IMR-90 (cell line): Measurements from ENCODE around the gene MEGF9. TPM values are rescaled to one million over a fixed set of nuclear protein-coding genes. Genes with fewer than 3 reads are reported as not detected.

Experiments used
- ATAC-seq: fragments of 200-7000 bp; cut with Tn5 transposase; 2 replicates; pipeline ENCODE4 v1.9.1; 2020; ENCODE audit warnings: low read depth, mild to moderate bottlenecking, moderate library complexity
- BruUV-seq: library from RNA; stranded (reverse); fragments of 400-500 nt; replicated peaks from 2 replicates; lab custom pipeline; 2021; lab: Mats Ljungman, UMichigan
- CTCF ChIA-PET: fragments of 300-600 bp; formaldehyde crosslinking; extraction: SDS; loops from one replicate; lab custom pipeline; 2021; ENCODE audit warnings: antibody characterized with exemption; lab: Yijun Ruan, JAX
- POLR2A ChIA-PET: fragments of 300-600 bp; sonication (Branson Sonifier 250); formaldehyde crosslinking; loops from one replicate; lab custom pipeline; 2022; ENCODE audit warnings: antibody characterized with exemption; ENCODE audit not compliant: unreplicated experiment; lab: Charles Lee
- DNase-seq: peaks from one replicate; pipeline ENCODE4 v3.0.0; 2013
- H2AFZ ChIP-seq: replicated peaks from 2 replicates; pipeline ENCODE3; 2013; ENCODE audit warnings: low read length, mild to moderate bottlenecking; ENCODE audit not compliant: poor library complexity
- H2AK5ac ChIP-seq: 2 replicates; pipeline ENCODE4 v1.6.1; 2013; ENCODE audit warnings: low read depth, low read length, inconsistent platforms
- H2AK9ac ChIP-seq: replicated peaks from 2 replicates; pipeline ENCODE3; 2013; ENCODE audit warnings: mild to moderate bottlenecking, low read depth, low read length, moderate library complexity; ENCODE audit not compliant: poor library complexity
- H2BK120ac ChIP-seq: 2 replicates; pipeline ENCODE4 v1.6.1; 2013; ENCODE audit warnings: low read depth, low read length, inconsistent platforms
- H2BK15ac ChIP-seq: 3 replicates; pipeline ENCODE4 v1.6.1; 2013; ENCODE audit warnings: low read depth, low read length, inconsistent platforms
- H2BK20ac ChIP-seq: 2 replicates; pipeline ENCODE4 v1.6.1; 2013; ENCODE audit warnings: low read depth, mild to moderate bottlenecking, inconsistent platforms, low read length, moderate library complexity
- H2BK5ac ChIP-seq: 2 replicates; pipeline ENCODE4 v1.6.1; 2013; ENCODE audit warnings: mild to moderate bottlenecking, low read depth, low read length, inconsistent platforms; ENCODE audit not compliant: poor library complexity, severe bottlenecking
- H3K14ac ChIP-seq: replicated peaks from 2 replicates; pipeline ENCODE4 v1.6.1; 2013; ENCODE audit warnings: low read depth, low read length, inconsistent platforms
- H3K18ac ChIP-seq: 2 replicates; pipeline ENCODE4 v1.6.1; 2013; ENCODE audit warnings: low read depth, low read length, control low read depth
- H3K23ac ChIP-seq: 2 replicates; pipeline ENCODE4 v1.6.1; 2013; ENCODE audit warnings: low read depth, low read length, inconsistent platforms
- H3K27ac ChIP-seq: 2 replicates; pipeline ENCODE4 v1.5.1; 2013; ENCODE audit warnings: mild to moderate bottlenecking, control low read depth, low read length; ENCODE audit not compliant: insufficient read depth
- H3K27me3 ChIP-seq: 2 replicates; pipeline ENCODE4 v1.6.1; 2013; ENCODE audit warnings: low read length; ENCODE audit not compliant: control insufficient read depth, insufficient read depth
- H3K36me3 ChIP-seq: 2 replicates; pipeline ENCODE4 v1.6.1; 2013; ENCODE audit warnings: low read length, mixed read lengths; ENCODE audit not compliant: control insufficient read depth, insufficient read depth
- H3K4ac ChIP-seq: 2 replicates; pipeline ENCODE4 v1.6.1; 2013; ENCODE audit warnings: low read depth, low read length, inconsistent platforms
- H3K4me1 ChIP-seq: 2 replicates; pipeline ENCODE4 v1.6.1; 2013; ENCODE audit warnings: low read length, mixed read lengths; ENCODE audit not compliant: control insufficient read depth, insufficient read depth
- H3K4me2 ChIP-seq: 2 replicates; pipeline ENCODE4 v1.6.1; 2013; ENCODE audit warnings: low read depth, mild to moderate bottlenecking, control low read depth, low read length, moderate library complexity
- H3K4me3 ChIP-seq: 2 replicates; pipeline ENCODE4 v1.5.1; 2013; ENCODE audit warnings: low read depth, mild to moderate bottlenecking, control low read depth, low read length, moderate library complexity; ENCODE audit not compliant: insufficient read depth
- H3K56ac ChIP-seq: 2 replicates; pipeline ENCODE4 v1.6.1; 2013; ENCODE audit warnings: low read length, inconsistent platforms; ENCODE audit not compliant: insufficient read depth; ENCODE audit errors: extremely low read depth
- H3K79me1 ChIP-seq, 2 experiments: 2 replicates each; pipeline ENCODE4 v1.6.1; 2013; ENCODE audit warnings: low read length in 2 of 2, inconsistent platforms in 1 of 2, low read depth in 1 of 2
- H3K9ac ChIP-seq: 2 replicates; pipeline ENCODE4 v1.6.1; 2013; ENCODE audit warnings: low read depth, low read length, control low read depth
- H3K9me1 ChIP-seq: 2 replicates; pipeline ENCODE4 v1.6.1; 2013; ENCODE audit warnings: low read length, inconsistent platforms; ENCODE audit not compliant: insufficient read depth
- H3K9me3 ChIP-seq: 2 replicates; pipeline ENCODE4 v1.6.1; 2013; ENCODE audit warnings: low read length; ENCODE audit not compliant: control insufficient read depth, insufficient read depth
- H4K20me1 ChIP-seq: 2 replicates; pipeline ENCODE4 v1.6.1; 2013; ENCODE audit warnings: low read length, inconsistent platforms; ENCODE audit not compliant: insufficient read depth
- H4K5ac ChIP-seq: 2 replicates; pipeline ENCODE4 v1.6.1; 2013; ENCODE audit warnings: mild to moderate bottlenecking, low read depth, low read length, control low read depth
- H4K8ac ChIP-seq, 2 experiments: 2 replicates each; pipeline ENCODE4 v1.6.1; 2013; ENCODE audit warnings: low read depth in 2 of 2, low read length in 2 of 2, control low read depth in 1 of 2, inconsistent platforms in 1 of 2
- H4K91ac ChIP-seq: 2 replicates; pipeline ENCODE4 v1.6.1; 2013; ENCODE audit warnings: low read depth, low read length, inconsistent platforms; ENCODE audit not compliant: insufficient read depth
- BHLHE40 ChIP-seq: fragments of 150-350 bp; IDR thresholded peaks from 2 replicates; pipeline ENCODE4 v1.6.1; 2016; ENCODE audit warnings: mild to moderate bottlenecking, low read depth, low read length
- CEBPB ChIP-seq: IDR thresholded peaks from 2 replicates; pipeline ENCODE4 v1.6.1; 2012; ENCODE audit warnings: low read depth, low read length, improper control_type of control experiment
- CHD1 ChIP-seq: IDR thresholded peaks from 2 replicates; pipeline ENCODE4 v1.6.1; 2012; ENCODE audit warnings: low read depth, low read length, improper control_type of control experiment
- CTCF ChIP-seq: conservative IDR thresholded peaks from 2 replicates; pipeline ENCODE4 v1.5.1; 2012; ENCODE audit warnings: mild to moderate bottlenecking, low read depth, low read length, improper control_type of control experiment
- ELK1 ChIP-seq: fragments of 150-350 bp; IDR thresholded peaks from 2 replicates; pipeline ENCODE4 v1.6.1; 2016; ENCODE audit warnings: low read depth, mild to moderate bottlenecking, low read length, moderate library complexity, borderline replicate concordance
- FOS ChIP-seq: fragments of 150-350 bp; IDR thresholded peaks from 2 replicates; pipeline ENCODE4 v1.6.1; 2016; ENCODE audit warnings: low read depth, low read length
- MAFK ChIP-seq: IDR thresholded peaks from 2 replicates; pipeline ENCODE4 v1.6.1; 2012; ENCODE audit warnings: low read depth, low read length, improper control_type of control experiment
- MAZ ChIP-seq: IDR thresholded peaks from 2 replicates; pipeline ENCODE4 v1.6.1; 2012; ENCODE audit warnings: low read depth, mild to moderate bottlenecking, low read length, improper control_type of control experiment, moderate library complexity, borderline replicate concordance
- MXI1 ChIP-seq: IDR thresholded peaks from 2 replicates; pipeline ENCODE4 v1.6.1; 2012; ENCODE audit warnings: low read depth, mild to moderate bottlenecking, low read length, moderate library complexity, borderline replicate concordance
- NFE2L2 ChIP-seq: fragments of 150-350 bp; IDR thresholded peaks from 2 replicates; pipeline ENCODE4 v1.6.1; 2016; ENCODE audit warnings: low read depth, mild to moderate bottlenecking, low read length
- POLR2A ChIP-seq: IDR thresholded peaks from 2 replicates; pipeline ENCODE4 v1.6.1; 2012; ENCODE audit warnings: mild to moderate bottlenecking, low read depth, low read length
- RAD21 ChIP-seq: IDR thresholded peaks from 2 replicates; pipeline ENCODE4 v1.6.1; 2012; ENCODE audit warnings: low read length, improper control_type of control experiment
- RCOR1 ChIP-seq: IDR thresholded peaks from 2 replicates; pipeline ENCODE4 v1.6.1; 2012; ENCODE audit warnings: mild to moderate bottlenecking, low read length, improper control_type of control experiment; ENCODE audit not compliant: insufficient replicate concordance
- RFX5 ChIP-seq: IDR thresholded peaks from 2 replicates; pipeline ENCODE4 v1.8.0; 2012; ENCODE audit warnings: low read depth, mild to moderate bottlenecking, low read length, moderate library complexity
- SMC3 ChIP-seq: fragments of 150-350 bp; IDR thresholded peaks from 2 replicates; pipeline ENCODE4 v1.6.1; 2016; ENCODE audit warnings: low read depth, mild to moderate bottlenecking, antibody characterized with exemption, low read length, moderate library complexity
- USF2 ChIP-seq: fragments of 150-350 bp; IDR thresholded peaks from 2 replicates; pipeline ENCODE4 v1.6.1; 2017; ENCODE audit warnings: mild to moderate bottlenecking, antibody characterized with exemption, low read length, low read depth
- WGBS, 2 experiments: methylation state at CpG; one replicate each; pipeline versions ENCODE4 v1.1.5 to v1.1.7; 2013; ENCODE audit warnings: missing lambda C conversion rate in 2 of 2; ENCODE audit not compliant: insufficient read length in 1 of 2; ENCODE audit errors: extremely low coverage in 2 of 2; 5-methylcytosine and 5-hydroxymethylcytosine counted together
- dilution Hi-C: fragments of 300-500 bp; cut with HindIII; formaldehyde crosslinking; loops from one replicate; pipeline ENCODE4 v1.14.3; 2018; ENCODE audit warnings: low sequenced_read_pairs; ENCODE audit not compliant: unreplicated experiment
- in situ Hi-C: fragments of 300-500 bp; cut with MboI; formaldehyde crosslinking; loops from 3 replicates; pipeline ENCODE4 v1.14.3; 2019; ENCODE audit warnings: low sequenced_read_pairs, inconsistent platforms, mixed read lengths
- intact Hi-C: fragments of 100-400 bp; cut with micrococcal nuclease; formaldehyde crosslinking; loops from 2 replicates; pipeline ENCODE4 v1.10.0; 2022
- polyA plus RNA-seq, 3 experiments: library from polyadenylated mRNA; depleted of rRNA; stranded (reverse); fragments of >200 nt; gene quantifications; 2 replicates each; pipeline ENCODE4 v1.2.3, GENCODE V29; 2012; ENCODE audit warnings: low replicate concordance in 1 of 3
- total RNA-seq: library from RNA; depleted of rRNA; stranded (reverse); fragments of >200 nt; gene quantifications from 2 replicates; pipeline ENCODE4 v1.2.3, GENCODE V29; 2012

MEGF9 gene
- total and polyA plus RNA-seq, 2 of the 4 experiments (the other 2 are of a cell fraction) = 3.4 TPM

DNA sequence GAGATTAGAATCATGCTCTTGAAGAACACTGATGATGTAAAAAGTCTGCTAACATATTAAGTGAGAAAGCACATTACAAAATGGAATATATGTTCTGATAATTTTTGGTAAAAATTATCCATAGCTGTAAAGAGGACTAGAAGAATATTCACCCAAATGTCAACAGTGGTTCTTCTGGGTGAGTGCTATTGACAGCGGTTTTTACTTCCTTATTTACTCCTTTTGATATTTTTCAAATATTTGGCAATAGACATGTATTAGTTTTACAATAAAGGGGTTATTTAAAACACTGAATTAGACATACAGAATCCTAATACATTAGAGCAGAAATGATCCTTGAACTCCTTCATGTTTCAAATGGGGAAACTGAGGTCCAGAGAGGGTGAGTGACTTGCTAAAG, 26.9 kb upstream of the MEGF9 start:
- H2BK120ac ChIP-seq = no peak overlapping the region
- no peak overlapping the region for H3K4me3 ChIP-seq
- H3K36me3 ChIP-seq = no peaks in the 10 kb centered on the region
- no peak overlapping the region for H4K5ac ChIP-seq
- H3K27ac ChIP-seq = no peak overlapping the region
- CTCF ChIA-PET = no interaction called here
- H3K79me1 ChIP-seq = no peaks in the 10 kb centered on the region
- H4K8ac ChIP-seq = no peak overlapping the region
- H2AFZ ChIP-seq = no peak overlapping the region
- TF ChIP-seq USF2 (no peak), CTCF (no peak), MAZ (no peak), ELK1 (no peak), CEBPB (no peak), RCOR1 (no peak), CHD1 (no peak), RAD21 (no peak), MXI1 (no peak), POLR2A (no peak), BHLHE40 (no peak), FOS (no peak), SMC3 (no peak), NFE2L2 (no peak), RFX5 (no peak), MAFK (no peak)
- no peak overlapping the region for H3K56ac ChIP-seq
- H3K9me3 ChIP-seq = no peaks in the 10 kb centered on the region
- WGBS, 2 experiments = no CpG with 5 or more reads among the region's 1 CpG
- H3K23ac ChIP-seq = no peak overlapping the region
- H3K9ac ChIP-seq = no peak overlapping the region
- no peak overlapping the region for H3K18ac ChIP-seq
- H2BK5ac ChIP-seq = no peak overlapping the region
- H3K27me3 ChIP-seq = no peaks in the 10 kb centered on the region
- H4K20me1 ChIP-seq = no peaks in the 10 kb centered on the region
- H3K14ac ChIP-seq = no peak overlapping the region
- no TSS peak for BruUV-seq
- no peak for DNase-seq
- dilution Hi-C loops (no loop called here), in situ Hi-C loops (no loop called here), intact Hi-C loops (no loop called here)
- no peak for ATAC-seq
- H4K91ac ChIP-seq = no peak overlapping the region
- H2AK9ac ChIP-seq = no peak overlapping the region
- no peak overlapping the region for H2BK15ac ChIP-seq
- no peak overlapping the region for H2BK20ac ChIP-seq
- H3K4ac ChIP-seq = no peak overlapping the region
- H3K9me1 ChIP-seq = no peaks in the 10 kb centered on the region
- POLR2A ChIA-PET = no interaction called here
- H2AK5ac ChIP-seq = no peak overlapping the region
- H3K4me2 ChIP-seq = no peak overlapping the region
- no peaks in the 10 kb centered on the region for H3K4me1 ChIP-seq
